ENCODE results near the gene MCIDAS. TPM values are rescaled to one million over a fixed set of nuclear protein-coding genes. Genes with fewer than 3 reads are reported as not detected.

The MCIDAS gene
- total and polyA plus RNA-seq, 10 of the 15 experiments (the other 5 are each of a cell fraction or from before 2014, with no cell fraction given), result not detected

DNA sequence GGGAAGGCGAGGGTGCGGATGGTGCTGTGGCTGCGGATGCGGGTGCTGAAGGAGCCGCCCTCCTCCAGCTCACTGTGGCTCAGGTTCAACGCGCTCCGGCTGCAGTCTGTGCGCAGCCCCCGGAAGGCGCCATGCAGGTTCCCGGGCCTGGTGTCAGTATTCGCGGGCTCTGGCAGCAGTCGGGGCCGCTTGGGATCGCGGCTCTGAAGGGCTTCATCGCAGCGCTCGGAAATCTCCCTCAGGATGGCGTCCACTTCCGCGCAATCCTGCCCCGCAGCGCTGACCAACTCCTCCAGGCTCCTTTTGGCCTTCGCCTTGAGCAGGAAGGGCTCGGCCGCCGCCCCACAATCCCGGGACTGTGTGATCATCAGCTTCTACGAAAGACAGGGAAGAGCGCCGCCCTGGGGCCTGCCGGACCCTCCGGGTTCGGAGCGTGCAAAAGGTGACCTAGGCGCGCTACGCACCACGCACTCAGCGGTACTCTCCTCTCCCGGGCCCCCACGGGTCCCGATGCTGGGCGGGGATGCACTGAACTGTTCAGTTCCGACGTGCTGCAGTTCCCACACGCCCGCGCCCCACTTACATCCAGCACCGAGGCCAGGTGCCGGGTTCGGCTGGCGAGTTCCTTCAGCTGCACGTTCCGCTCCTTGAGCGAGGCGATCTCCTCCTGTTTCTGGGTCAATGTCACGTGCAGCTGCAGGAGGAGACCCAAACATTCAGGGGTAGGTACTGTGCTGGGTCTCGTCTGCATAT, 6.5 kb downstream of the MCIDAS start (continued):
- TF ChIP-seq, protein P1, sequence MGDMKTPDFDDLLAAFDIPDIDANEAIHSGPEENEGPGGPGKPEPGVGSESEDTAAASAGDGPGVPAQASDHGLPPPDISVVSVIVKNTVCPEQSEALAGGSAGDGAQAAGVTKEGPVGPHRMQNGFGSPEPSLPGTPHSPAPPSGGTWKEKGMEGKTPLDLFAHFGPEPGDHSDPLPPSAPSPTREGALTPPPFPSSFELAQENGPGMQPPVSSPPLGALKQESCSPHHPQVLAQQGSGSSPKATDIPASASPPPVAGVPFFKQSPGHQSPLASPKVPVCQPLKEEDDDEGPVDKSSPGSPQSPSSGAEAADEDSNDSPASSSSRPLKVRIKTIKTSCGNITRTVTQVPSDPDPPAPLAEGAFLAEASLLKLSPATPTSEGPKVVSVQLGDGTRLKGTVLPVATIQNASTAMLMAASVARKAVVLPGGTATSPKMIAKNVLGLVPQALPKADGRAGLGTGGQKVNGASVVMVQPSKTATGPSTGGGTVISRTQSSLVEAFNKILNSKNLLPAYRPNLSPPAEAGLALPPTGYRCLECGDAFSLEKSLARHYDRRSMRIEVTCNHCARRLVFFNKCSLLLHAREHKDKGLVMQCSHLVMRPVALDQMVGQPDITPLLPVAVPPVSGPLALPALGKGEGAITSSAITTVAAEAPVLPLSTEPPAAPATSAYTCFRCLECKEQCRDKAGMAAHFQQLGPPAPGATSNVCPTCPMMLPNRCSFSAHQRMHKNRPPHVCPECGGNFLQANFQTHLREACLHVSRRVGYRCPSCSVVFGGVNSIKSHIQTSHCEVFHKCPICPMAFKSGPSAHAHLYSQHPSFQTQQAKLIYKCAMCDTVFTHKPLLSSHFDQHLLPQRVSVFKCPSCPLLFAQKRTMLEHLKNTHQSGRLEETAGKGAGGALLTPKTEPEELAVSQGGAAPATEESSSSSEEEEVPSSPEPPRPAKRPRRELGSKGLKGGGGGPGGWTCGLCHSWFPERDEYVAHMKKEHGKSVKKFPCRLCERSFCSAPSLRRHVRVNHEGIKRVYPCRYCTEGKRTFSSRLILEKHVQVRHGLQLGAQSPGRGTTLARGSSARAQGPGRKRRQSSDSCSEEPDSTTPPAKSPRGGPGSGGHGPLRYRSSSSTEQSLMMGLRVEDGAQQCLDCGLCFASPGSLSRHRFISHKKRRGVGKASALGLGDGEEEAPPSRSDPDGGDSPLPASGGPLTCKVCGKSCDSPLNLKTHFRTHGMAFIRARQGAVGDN (IDR thresholded peaks at IDR 0.05), result no peak
- TF ChIP-seq RELA (IDR thresholded peaks at IDR 0.05; ENCODE audit: borderline replicate concordance, partially characterized antibody) (no peak), BMI1 (IDR thresholded peaks at IDR 0.05; ENCODE audit: borderline replicate concordance) (no peak), DPF2 (IDR thresholded peaks at IDR 0.05) (no peak)

DNA sequence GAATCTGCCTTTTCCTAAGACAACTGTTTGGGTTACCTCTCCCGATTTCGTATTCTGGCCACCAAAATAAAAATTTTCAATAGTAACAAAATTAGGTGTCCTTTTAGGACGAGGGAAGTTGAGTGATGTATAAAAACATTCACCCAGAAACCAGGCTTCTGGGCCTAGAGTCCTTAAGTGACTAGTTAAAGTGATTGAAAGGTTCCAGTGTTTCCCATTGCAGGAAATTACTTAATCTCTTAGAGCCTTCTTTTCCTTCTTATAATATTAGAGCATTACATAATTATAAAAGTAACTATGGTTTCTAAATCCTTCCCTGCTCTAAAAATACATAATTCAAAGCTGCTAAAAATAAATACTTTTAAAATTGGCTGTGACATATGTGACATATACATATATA, 7.3 kb downstream of the MCIDAS start:
- no peak for TF ChIP-seq ETV6 (conservative IDR thresholded peaks at IDR 0.05 in 1 of 2, IDR thresholded peaks at IDR 0.05 in 1 of 2; ENCODE audit: borderline replicate concordance in 1 of 2, low read depth in 1 of 2)
- TF ChIP-seq EP300 (IDR thresholded peaks at IDR 0.05; ENCODE audit: borderline replicate concordance in 1 of 2, control insufficient read depth in 1 of 2, low read depth in 2 of 2, low read length in 2 of 2), result no peak
- TF ChIP-seq, protein P2, sequence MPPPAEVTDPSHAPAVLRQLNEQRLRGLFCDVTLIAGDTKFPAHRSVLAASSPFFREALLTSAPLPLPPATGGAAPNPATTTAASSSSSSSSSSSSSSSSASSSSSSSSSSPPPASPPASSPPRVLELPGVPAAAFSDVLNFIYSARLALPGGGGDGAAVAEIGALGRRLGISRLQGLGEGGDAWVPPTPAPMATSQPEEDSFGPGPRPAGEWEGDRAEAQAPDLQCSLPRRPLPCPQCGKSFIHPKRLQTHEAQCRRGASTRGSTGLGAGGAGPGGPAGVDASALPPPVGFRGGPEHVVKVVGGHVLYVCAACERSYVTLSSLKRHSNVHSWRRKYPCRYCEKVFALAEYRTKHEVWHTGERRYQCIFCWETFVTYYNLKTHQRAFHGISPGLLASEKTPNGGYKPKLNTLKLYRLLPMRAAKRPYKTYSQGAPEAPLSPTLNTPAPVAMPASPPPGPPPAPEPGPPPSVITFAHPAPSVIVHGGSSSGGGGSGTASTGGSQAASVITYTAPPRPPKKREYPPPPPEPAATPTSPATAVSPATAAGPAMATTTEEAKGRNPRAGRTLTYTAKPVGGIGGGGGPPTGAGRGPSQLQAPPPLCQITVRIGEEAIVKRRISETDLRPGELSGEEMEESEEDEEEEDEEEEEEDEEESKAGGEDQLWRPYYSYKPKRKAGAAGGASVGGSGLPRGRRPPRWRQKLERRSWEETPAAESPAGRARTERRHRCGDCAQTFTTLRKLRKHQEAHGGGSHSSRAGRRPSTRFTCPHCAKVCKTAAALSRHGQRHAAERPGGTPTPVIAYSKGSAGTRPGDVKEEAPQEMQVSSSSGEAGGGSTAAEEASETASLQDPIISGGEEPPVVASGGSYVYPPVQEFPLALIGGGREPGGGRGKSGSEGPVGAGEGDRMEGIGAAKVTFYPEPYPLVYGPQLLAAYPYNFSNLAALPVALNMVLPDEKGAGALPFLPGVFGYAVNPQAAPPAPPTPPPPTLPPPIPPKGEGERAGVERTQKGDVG (CRISPR knock-in tag; IDR thresholded peaks at IDR 0.05), result no peak
- TF ChIP-seq NBN (IDR thresholded peaks at IDR 0.05), result no peak
- TF ChIP-seq CBFB (IDR thresholded peaks at IDR 0.05; ENCODE audit: low read depth), result no peak
- no peak for TF ChIP-seq JUND (IDR thresholded peaks at IDR 0.05; ENCODE audit: low read depth, low read length)
- TF ChIP-seq JUNB (IDR thresholded peaks at IDR 0.05), result no peak
- no peak for TF ChIP-seq NFXL1 (IDR thresholded peaks at IDR 0.05; ENCODE audit: borderline replicate concordance)
- TF ChIP-seq, protein P3, sequence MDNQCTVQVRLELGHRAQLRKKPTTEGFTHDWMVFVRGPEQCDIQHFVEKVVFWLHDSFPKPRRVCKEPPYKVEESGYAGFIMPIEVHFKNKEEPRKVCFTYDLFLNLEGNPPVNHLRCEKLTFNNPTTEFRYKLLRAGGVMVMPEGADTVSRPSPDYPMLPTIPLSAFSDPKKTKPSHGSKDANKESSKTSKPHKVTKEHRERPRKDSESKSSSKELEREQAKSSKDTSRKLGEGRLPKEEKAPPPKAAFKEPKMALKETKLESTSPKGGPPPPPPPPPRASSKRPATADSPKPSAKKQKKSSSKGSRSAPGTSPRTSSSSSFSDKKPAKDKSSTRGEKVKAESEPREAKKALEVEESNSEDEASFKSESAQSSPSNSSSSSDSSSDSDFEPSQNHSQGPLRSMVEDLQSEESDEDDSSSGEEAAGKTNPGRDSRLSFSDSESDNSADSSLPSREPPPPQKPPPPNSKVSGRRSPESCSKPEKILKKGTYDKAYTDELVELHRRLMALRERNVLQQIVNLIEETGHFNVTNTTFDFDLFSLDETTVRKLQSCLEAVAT (IDR thresholded peaks at IDR 0.05), result no peak
- TF ChIP-seq POU2F2 (IDR thresholded peaks at IDR 0.05; ENCODE audit: borderline replicate concordance, low read depth, low read length), result no peak
- ChIA-PET RAD21 (ENCODE audit: unreplicated experiment) (no interaction called here), SMC1A (ENCODE audit: uncharacterized antibody, unreplicated experiment) (no interaction called here), CTCF (no interaction called here), POLR2A (no interaction called here)
- H3K27me3 ChIP-seq (replicated peaks in 1 of 2; ENCODE audit: control insufficient read depth in 2 of 2, insufficient read depth in 2 of 2, low read length in 1 of 2), result peaks cover 16 to 36% of the 10 kb centered on the region in 2 experiments
- FAIRE-seq (no peak), DNase-seq (ENCODE audit: low read depth, low spot score) (no peak), ATAC-seq (no peak)
- H2AFZ ChIP-seq (ENCODE audit: control insufficient read depth, low read depth, low read length), result no peak overlapping the region
- H4K20me1 ChIP-seq (ENCODE audit: control insufficient read depth, insufficient read depth), result no peaks in the 10 kb centered on the region
- WGBS (ENCODE audit: insufficient coverage, insufficient replicate concordance, low lambda C conversion rate, missing lambda C conversion rate), result 65% methylated on average over 3 of the region's 3 CpGs
- H3K9ac ChIP-seq (ENCODE audit: control insufficient read depth, insufficient read depth, low read length), result no peak overlapping the region
- no peaks in the 10 kb centered on the region for H3K36me3 ChIP-seq (ENCODE audit: control insufficient read depth in 2 of 2, insufficient read depth in 2 of 2, low read length in 1 of 2)
- H3K4me1 ChIP-seq (ENCODE audit: control insufficient read depth, insufficient read depth, low read length), result peaks cover 3% of the 10 kb centered on the region; the same call in 1 of the 2 replicates
- no peaks in the 10 kb centered on the region for H3K79me2 ChIP-seq (ENCODE audit: control insufficient read depth, insufficient read depth, low read length)
- no peak overlapping the region for H3K27ac ChIP-seq (ENCODE audit: control insufficient read depth, insufficient read depth)
- in situ Hi-C loops (cut with MboI), result no loop called here
- H3K4me2 ChIP-seq (ENCODE audit: control insufficient read depth, insufficient read depth), result no peak overlapping the region
- BruUV-seq (replicated peaks), result no TSS peak
- intact Hi-C loops (cut with micrococcal nuclease; ENCODE audit: unreplicated experiment), result no loop called here
- H3K9me3 ChIP-seq (replicated peaks; ENCODE audit: control insufficient read depth, insufficient read depth, low read length), result no peaks in the 10 kb centered on the region
- H3K4me3 ChIP-seq, result no peak overlapping the region
